HG03565 (cell line): ENCODE data around the gene TMTC1.

Experiments
- ATAC-seq: cut with Tn5 transposase; IDR thresholded peaks from one replicate; pipeline ENCODE4 v1.9.1; 2021; ENCODE audit warnings: mild to moderate bottlenecking, moderate library complexity; ENCODE audit not compliant: unreplicated experiment

The TMTC1 gene

GRCh38 chr12:29741342-29742241 is 42.1 kb downstream of the TMTC1 start:
- ATAC-seq: no peak

GRCh38 chr12:29739279-29739991 is 44.3 kb downstream of the TMTC1 start:
- no peak for ATAC-seq

- ATAC-seq: no peak
Measured at GRCh38 chr12:29738365-29738764, 45.4 kb downstream of the TMTC1 start.

- no peak for ATAC-seq
Measured at GRCh38 chr12:29737644-29738043, 46.1 kb downstream of the TMTC1 start.

GRCh38 chr12:29735604-29736003 is 48.1 kb downstream of the TMTC1 start:
- no peak for ATAC-seq

- ATAC-seq: no peak
Measured at GRCh38 chr12:29734734-29735133, 49.0 kb downstream of the TMTC1 start.

- no peak for ATAC-seq
Measured at GRCh38 chr12:29734305-29734704, 49.4 kb downstream of the TMTC1 start.

GRCh38 chr12:29733501-29733900 is 50.2 kb downstream of the TMTC1 start:
- ATAC-seq: no peak

- ATAC-seq: no peak
Measured at GRCh38 chr12:29733060-29733459, 50.7 kb downstream of the TMTC1 start.

GRCh38 chr12:29732593-29732992 is 51.1 kb downstream of the TMTC1 start:
- no peak for ATAC-seq

- no peak for ATAC-seq
Measured at GRCh38 chr12:29732191-29732590, 51.6 kb downstream of the TMTC1 start.

- no peak for ATAC-seq
Measured at GRCh38 chr12:29731591-29731990, 52.2 kb downstream of the TMTC1 start.

GRCh38 chr12:29730481-29730880 is 53.3 kb downstream of the TMTC1 start:
- no peak for ATAC-seq

- no peak for ATAC-seq
Measured at GRCh38 chr12:29728030-29728429, 55.7 kb downstream of the TMTC1 start.

GRCh38 chr12:29726741-29727348 is 56.9 kb downstream of the TMTC1 start:
- ATAC-seq: no peak

GRCh38 chr12:29726321-29726692 is 57.4 kb downstream of the TMTC1 start:
- no peak for ATAC-seq

- no peak for ATAC-seq
Measured at GRCh38 chr12:29725587-29726320, 58.0 kb downstream of the TMTC1 start.

GRCh38 chr12:29722164-29722563 is 61.6 kb downstream of the TMTC1 start:
- no peak for ATAC-seq

- ATAC-seq: no peak
Measured at GRCh38 chr12:29719381-29719780, 64.4 kb downstream of the TMTC1 start.

- ATAC-seq: no peak
Measured at GRCh38 chr12:29717540-29718100, 66.1 kb downstream of the TMTC1 start.

GRCh38 chr12:29714966-29715365 is 68.8 kb downstream of the TMTC1 start:
- ATAC-seq: no peak
